Middle frontal gyrus (tissue), 1 donor: ENCODE measurements around the gene KIF6.

Source experiments
- DNase-seq: peaks from one replicate; pipeline ENCODE4 v3.0.0-alpha.2; 2015; ENCODE audit warnings: low spot score; ENCODE audit errors: extremely low spot score

KIF6 gene

GRCh38 chr6:39321761-39322160 is 403.4 kb downstream of the KIF6 start:
- DNase-seq = no peak

DNA sequence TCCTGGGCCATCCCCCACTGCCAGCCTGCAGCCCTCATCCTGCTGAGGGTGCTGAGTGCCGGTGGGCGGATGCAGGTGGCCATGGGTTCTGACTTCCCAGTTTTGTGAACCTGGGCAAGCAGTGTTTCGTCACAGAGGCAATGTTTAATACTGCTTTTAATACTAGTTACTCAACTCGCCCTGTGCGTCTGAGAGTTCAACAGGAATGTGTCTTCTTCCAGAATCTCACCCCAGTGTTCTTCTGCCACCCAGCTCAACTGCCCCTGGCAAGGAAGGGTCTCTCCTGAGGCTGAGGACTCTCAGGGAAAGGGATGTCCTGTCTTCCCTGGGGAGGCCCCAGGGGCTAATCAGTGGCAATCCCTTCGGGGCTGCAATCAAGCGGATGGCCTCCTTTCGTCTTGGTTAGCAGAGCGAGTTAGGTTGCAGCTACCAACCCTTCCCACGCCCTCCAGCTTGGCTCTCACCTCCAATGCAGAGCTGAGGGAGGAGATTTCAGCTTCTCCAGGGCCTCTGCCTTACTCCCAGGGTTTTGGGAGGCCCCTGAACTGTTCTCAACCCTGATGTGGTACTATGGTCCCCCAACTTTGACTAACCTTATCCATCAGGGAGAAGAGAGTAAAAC is 404.7 kb downstream of the KIF6 start:
- DNase-seq = no peak

DNA sequence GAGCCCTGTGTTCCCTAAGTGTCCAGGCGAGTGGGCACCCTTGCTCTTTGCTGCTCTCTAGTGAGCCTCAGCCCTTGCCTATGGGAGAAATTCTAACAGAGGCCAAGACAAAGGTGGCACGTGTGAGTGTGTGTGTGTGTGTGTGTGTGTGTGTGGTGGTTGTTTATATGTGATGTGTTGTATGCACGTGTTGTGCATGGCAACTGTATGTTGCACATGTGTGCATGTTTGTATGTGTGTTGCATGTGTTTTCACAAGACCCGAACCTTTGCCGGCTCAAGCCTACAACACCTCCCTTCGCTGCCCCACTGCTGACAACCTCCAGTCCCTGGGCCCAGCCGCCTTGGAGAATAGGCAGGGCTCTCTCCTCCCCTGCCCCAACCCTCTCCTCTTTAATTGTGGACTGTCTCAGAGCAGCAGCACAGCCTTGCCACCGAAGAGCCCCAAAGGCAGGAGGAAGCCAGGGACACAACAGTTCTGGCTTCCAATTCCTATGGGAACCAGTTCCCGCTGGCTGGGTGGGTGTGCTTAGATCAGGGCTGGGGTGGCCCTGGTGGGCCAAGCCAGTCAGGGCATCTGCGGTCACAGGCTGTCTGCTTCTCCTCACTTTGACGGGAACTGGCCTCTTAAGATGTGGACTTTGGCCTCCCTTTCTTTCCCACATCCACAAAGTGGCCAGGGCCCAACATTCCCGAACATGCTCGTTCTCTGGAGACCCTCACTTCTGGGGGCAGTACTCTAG is 405.4 kb downstream of the KIF6 start:
- no peak for DNase-seq

- DNase-seq = no peak
These were observed 408.0 kb downstream of the KIF6 start for GRCh38 chr6:39317256-39317655.

GRCh38 chr6:39314273-39314795 is 410.9 kb downstream of the KIF6 start, which contains the start of gene KCNK17:
Gene KCNK17 (minus strand): TSS chr6:39314419. CDS start chr6:39314320, 99 bp downstream.
- no peak for DNase-seq

- DNase-seq = no peak
These were observed 411.5 kb downstream of the KIF6 start for GRCh38 chr6:39313526-39314272.

- no peak for DNase-seq
These were observed 412.2 kb downstream of the KIF6 start for GRCh38 chr6:39312912-39313525.

- DNase-seq = no peak
These were observed 414.7 kb downstream of the KIF6 start for GRCh38 chr6:39310542-39310941.

DNA sequence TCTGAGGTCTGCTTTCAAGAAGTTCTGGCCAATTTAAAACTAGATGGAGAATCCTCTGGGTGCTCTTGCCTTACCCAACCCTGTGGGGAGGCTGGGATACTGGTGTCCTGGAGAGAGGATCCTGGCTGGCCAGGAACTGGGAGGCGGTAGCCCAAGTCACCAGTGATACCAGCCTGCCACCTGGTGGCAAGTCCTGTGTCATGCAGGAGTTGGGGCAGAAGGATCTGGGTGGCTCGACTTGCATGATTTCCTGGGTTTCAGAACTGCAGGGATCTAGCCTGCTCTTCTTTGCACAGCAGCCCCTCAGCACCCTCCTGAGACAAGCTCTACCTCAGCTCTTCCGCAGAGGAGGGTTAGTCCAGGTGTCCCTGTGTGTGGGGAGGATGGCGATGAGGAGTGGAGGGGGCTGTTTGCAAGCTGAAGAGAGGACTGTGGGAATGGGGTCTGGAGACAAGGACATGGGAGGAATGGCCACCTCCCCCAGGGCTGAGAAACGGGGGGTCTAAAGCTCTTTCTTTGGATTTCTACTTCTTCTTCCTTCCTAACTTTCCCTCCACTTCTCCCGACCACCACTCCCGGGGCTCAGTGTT is 415.2 kb downstream of the KIF6 start:
- peak; percentile 57 for DNase-seq

DNA sequence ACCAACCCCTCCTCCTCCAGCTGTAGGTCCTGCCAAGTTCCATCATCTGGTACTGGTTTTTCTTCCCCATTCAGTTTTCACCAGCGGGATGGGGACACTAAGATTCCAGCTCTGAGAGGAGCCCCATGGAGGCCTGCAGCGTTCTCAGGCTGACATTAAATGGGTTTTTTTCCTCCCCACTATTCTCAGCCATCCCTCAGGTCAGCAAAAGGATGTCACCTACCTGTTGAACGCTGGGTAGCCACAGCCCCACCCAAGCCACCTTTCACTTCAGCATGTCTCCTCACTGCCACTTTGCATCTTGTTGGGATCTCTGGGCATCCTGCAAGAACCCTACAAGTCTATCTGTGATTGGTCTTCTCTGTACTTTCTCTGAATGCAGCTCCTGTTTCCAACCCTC is 417.7 kb downstream of the KIF6 start:
- no peak for DNase-seq

DNA sequence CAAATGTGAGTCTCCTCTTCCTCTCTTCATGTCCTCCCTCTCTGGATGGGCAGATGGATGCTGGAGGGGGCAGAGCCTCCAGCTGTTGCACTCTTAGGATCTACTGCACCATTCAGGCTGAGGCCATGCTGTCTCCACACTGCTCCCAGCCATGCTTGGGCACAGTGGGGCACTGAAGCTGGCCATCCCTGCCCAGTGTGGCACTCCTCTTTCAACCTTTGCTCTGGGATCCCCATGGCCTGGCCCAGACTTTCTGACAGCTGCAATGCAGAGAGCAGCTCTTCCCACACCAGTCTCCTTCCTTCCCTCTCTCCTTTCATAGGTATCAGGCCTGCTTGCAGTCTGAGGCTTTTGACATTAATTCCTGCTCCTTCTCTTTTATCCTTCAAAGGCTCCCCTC is 420.3 kb downstream of the KIF6 start:
- DNase-seq = no peak

GRCh38 chr6:39303425-39304153 is 421.6 kb downstream of the KIF6 start:
- no peak for DNase-seq

DNA sequence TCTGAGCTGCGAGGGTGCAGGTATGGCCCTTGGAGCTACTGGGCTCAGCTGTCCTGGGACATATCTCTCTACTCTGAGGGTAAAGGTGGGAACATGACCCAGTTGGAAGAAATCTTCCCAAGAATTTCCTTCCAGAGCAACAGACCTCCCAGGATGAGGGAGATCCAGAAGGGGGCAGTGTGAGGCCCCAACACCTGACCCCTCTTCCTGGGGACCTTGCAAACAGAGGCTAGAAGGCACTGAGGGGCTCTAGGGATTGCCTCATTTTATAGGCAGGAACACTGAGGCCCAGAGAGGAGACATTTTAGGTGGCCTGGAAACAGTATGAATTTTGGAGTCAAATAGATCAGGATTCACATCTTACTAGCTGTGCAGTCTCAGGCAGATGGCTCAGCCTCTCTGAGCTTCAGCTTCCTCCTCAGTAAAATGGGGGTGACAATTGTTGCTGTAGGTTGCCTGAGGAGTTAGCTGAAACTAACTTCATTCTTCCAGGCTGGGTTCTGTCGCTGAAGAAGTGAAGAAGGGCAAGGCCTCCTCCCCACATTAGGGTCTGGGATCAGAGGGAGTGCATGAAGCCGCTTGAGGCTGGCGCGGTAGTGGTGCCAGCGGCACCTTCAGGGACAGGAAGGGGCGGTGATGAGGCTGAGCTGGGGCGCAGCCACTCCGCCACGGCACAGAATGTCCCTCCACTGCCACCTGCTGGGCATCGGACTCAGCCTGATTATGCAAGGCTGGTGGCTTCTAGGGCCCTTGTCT is 422.4 kb downstream of the KIF6 start:
- peak; percentile 52 for DNase-seq

GRCh38 chr6:39302011-39302410 is 423.2 kb downstream of the KIF6 start:
- DNase-seq = no peak

GRCh38 chr6:39301606-39302005 is 423.6 kb downstream of the KIF6 start:
- DNase-seq = no peak

DNA sequence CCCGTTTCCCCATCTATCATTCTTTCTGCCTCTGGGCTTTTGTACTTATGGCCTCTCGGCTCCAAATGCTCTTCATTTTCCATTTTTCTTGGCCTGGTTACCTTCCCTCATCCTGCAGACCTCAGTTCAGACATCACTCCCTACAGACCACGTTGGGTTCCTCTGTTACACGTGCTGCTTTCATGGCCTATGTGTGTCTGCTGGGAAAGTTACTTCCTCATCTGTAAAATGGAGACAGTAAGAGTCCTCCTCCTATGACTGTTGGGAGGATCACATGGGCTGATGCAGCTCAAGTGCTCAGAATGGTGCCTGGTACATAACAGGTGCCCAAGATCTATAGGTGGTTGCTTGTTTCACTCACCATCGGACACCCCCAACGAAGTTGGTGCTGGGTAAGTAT is 424.5 kb downstream of the KIF6 start:
- no peak for DNase-seq

GRCh38 chr6:39298061-39298460 is 427.1 kb downstream of the KIF6 start:
- no peak for DNase-seq

GRCh38 chr6:39296745-39297640 is 428.2 kb downstream of the KIF6 start:
- DNase-seq = no peak

- no peak for DNase-seq
These were observed 429.6 kb downstream of the KIF6 start for GRCh38 chr6:39295611-39296011.
